GM19468 (cell line): ENCODE results near the gene C4orf50.
"Not testable (repeated sequence)": the region's sequence is repeated elsewhere in the genome, so short reads cannot be mapped to it uniquely, and the experiment has no call there.

Source experiments
- ATAC-seq: cut with Tn5 transposase; IDR thresholded peaks from one replicate; pipeline ENCODE4 v1.9.1; 2021; ENCODE audit warnings: mild to moderate bottlenecking, moderate library complexity, moderate number of reproducible peaks; ENCODE audit not compliant: unreplicated experiment; ENCODE audit errors: extremely low read depth

The C4orf50 gene

GRCh38 chr4:5877392-5877791 is 140.8 kb downstream of the C4orf50 start:
- no peak for ATAC-seq

GRCh38 chr4:5874811-5875449 is 143.3 kb downstream of the C4orf50 start:
- ATAC-seq: no peak

- ATAC-seq: no peak
Observed at GRCh38 chr4:5870701-5871100, 147.5 kb downstream of the C4orf50 start.

- ATAC-seq: no peak
Observed at GRCh38 chr4:5869966-5870619, 148.1 kb downstream of the C4orf50 start.

GRCh38 chr4:5867866-5868265 is 150.4 kb downstream of the C4orf50 start:
- no peak for ATAC-seq

GRCh38 chr4:5866841-5867813 is 151.1 kb downstream of the C4orf50 start:
- ATAC-seq: no peak

- ATAC-seq: no peak
Observed at GRCh38 chr4:5865896-5866599, 152.2 kb downstream of the C4orf50 start.

GRCh38 chr4:5863461-5864113 is 154.6 kb downstream of the C4orf50 start:
- ATAC-seq: no peak

GRCh38 chr4:5858020-5858769 is 160.0 kb downstream of the C4orf50 start:
- no peak for ATAC-seq

- no peak for ATAC-seq
Observed at GRCh38 chr4:5857199-5857598, 161.0 kb downstream of the C4orf50 start.

- ATAC-seq: not testable (repeated sequence)
Observed at GRCh38 chr4:5856362-5856761, 161.9 kb downstream of the C4orf50 start.

GRCh38 chr4:5854929-5855328 is 163.3 kb downstream of the C4orf50 start:
- ATAC-seq: no peak

GRCh38 chr4:5852523-5853202 is 165.6 kb downstream of the C4orf50 start:
- no peak for ATAC-seq

GRCh38 chr4:5851637-5852301 is 166.5 kb downstream of the C4orf50 start:
- ATAC-seq: no peak
